PC-9 (cell line): ENCODE results near the gene CASKIN1. TPM values are rescaled to one million over a fixed set of nuclear protein-coding genes. Genes with fewer than 3 reads are reported as not detected.

Experiments
- BruUV-seq: library from RNA; stranded (reverse); fragments of 400-500 nt; replicated peaks from 2 replicates; lab custom pipeline; 2021; lab: Mats Ljungman, UMichigan
- CTCF ChIA-PET: fragments of 300-600 bp; sonication (Branson Sonifier 250); formaldehyde crosslinking; loops from one replicate; lab custom pipeline; 2022; ENCODE audit warnings: antibody characterized with exemption; lab: Charles Lee
- POLR2A ChIA-PET: fragments of 300-600 bp; sonication (Branson Sonifier 250); formaldehyde crosslinking; loops from one replicate; lab custom pipeline; 2022; ENCODE audit warnings: antibody characterized with exemption; ENCODE audit not compliant: unreplicated experiment; lab: Charles Lee
- DNase-seq, 2 experiments: peaks; one replicate each; pipeline versions ENCODE4 v3.0.0 to v3.0.0-alpha.2; 2015 to 2022; ENCODE audit warnings: mixed read lengths in 1 of 2
- H2AFZ ChIP-seq: fragments of 200-600 bp; sonication (generic); 2 replicates; pipeline ENCODE4 v1.8.1; 2017; ENCODE audit warnings: antibody characterized with exemption
- H3F3A ChIP-seq: fragments of 200-600 bp; sonication (generic); 2 replicates; pipeline ENCODE4 v1.8.1; 2017; ENCODE audit warnings: antibody characterized with exemption, mild to moderate bottlenecking, low read depth; ENCODE audit not compliant: insufficient read depth
- H3K27ac ChIP-seq: fragments of 200-600 bp; sonication (generic); 2 replicates; pipeline ENCODE4 v1.6.1; 2016; ENCODE audit warnings: mixed run types
- H3K27me3 ChIP-seq: fragments of 200-600 bp; sonication (generic); 2 replicates; pipeline ENCODE4 v1.6.1; 2016; ENCODE audit warnings: low read depth, mixed run types; ENCODE audit not compliant: insufficient read depth
- H3K36me3 ChIP-seq: fragments of 200-600 bp; sonication (generic); 2 replicates; pipeline ENCODE4 v1.6.1; 2016; ENCODE audit warnings: low read depth, mixed run types
- H3K4me1 ChIP-seq: fragments of 200-600 bp; sonication (generic); replicated peaks from 2 replicates; pipeline ENCODE4 v1.6.1; 2016; ENCODE audit warnings: mixed run types; ENCODE audit not compliant: insufficient read depth
- H3K4me2 ChIP-seq: fragments of 200-600 bp; sonication (generic); 2 replicates; pipeline ENCODE4 v1.6.1; 2017; ENCODE audit warnings: mixed run types
- H3K4me3 ChIP-seq: fragments of 200-600 bp; sonication (generic); 2 replicates; pipeline ENCODE4 v1.6.1; 2016; ENCODE audit warnings: mixed run types
- H3K79me2 ChIP-seq: fragments of 200-600 bp; sonication (generic); 2 replicates; pipeline ENCODE4 v1.6.1; 2017; ENCODE audit warnings: low read depth, mixed run types
- H3K9me2 ChIP-seq: fragments of 200-600 bp; sonication (generic); 2 replicates; pipeline ENCODE4 v1.8.1; 2017; ENCODE audit warnings: mild to moderate bottlenecking; ENCODE audit not compliant: insufficient read depth
- H3K9me3 ChIP-seq: fragments of 200-600 bp; sonication (generic); 2 replicates; pipeline ENCODE4 v1.8.1; 2016; ENCODE audit warnings: low read depth; ENCODE audit not compliant: insufficient read depth
- H4K20me1 ChIP-seq: fragments of 200-600 bp; sonication (generic); 2 replicates; pipeline ENCODE4 v1.8.1; 2017; ENCODE audit not compliant: insufficient read depth
- EZH2 ChIP-seq: fragments of 200-600 bp; sonication (generic); IDR thresholded peaks from 2 replicates; pipeline ENCODE4 v1.8.0; 2017; ENCODE audit warnings: antibody characterized with exemption, low read depth
- intact Hi-C: fragments of 100-400 bp; cut with micrococcal nuclease; formaldehyde crosslinking; loops from one replicate; pipeline ENCODE4 v1.10.0; 2022; ENCODE audit not compliant: unreplicated experiment
- total RNA-seq: library from RNA; stranded (reverse); gene quantifications from 2 replicates; pipeline ENCODE4 v1.2.3, GENCODE V29; 2021
- TF ChIP-seq, protein P1 (sequence below): fragments of 200-600 bp; sonication (generic); conservative IDR thresholded peaks from 2 replicates; pipeline ENCODE4 v1.6.1; 2017; ENCODE audit warnings: mixed run types, antibody characterized with exemption, mild to moderate bottlenecking, moderate library complexity

The CASKIN1 gene
- total RNA-seq, 1 experiment from 2014 or later: 2.1 TPM

DNA sequence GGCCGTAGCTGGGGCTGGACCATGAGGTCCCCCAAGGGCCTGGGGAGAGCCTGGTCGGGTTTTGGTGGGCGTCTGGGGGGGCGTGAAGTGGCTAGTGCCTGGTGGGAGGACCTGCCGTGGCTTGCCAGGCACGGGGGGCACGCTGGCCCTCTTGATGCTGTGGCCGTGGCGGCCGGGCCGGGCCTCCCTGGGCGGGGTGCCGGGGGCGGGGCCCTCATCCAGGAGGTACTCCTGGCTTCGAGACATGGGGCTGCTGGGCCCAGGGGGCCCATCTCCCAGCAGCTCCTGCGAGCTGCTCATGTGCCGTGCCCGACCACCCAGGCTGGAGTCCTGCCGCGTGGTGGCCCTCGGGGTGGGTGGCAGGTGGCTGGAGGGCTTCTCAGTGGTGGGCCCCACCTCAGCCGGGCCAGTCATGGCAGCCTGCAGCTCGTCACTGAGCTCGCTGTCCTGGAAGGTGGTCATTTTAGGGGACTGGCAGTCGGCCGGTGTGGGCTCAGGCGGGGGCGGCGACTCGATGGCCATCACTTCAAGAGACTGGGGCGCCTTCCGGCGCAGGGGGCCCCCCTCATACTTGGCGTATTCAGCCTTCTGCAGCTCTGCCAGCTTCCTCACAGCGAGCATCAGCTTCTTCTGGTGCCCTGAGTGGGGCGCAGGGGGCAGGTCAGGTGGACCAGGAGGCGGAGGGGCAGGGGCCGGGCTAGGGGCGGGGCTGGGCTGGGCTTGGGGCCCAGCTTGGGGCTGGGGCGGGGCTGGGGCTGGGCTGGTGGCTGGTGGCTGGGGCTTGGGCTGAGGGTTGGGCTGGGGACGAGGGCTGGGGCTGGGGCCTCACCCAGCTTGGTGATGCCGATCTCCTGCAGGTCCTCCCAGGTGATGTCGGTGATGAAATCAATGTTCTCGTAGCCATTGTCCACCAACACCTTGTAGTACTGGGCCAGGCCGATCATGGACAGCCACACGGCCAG, 15.2 kb downstream of the CASKIN1 start:
- TF ChIP-seq EZH2: no peak
- TF ChIP-seq, protein P1, sequence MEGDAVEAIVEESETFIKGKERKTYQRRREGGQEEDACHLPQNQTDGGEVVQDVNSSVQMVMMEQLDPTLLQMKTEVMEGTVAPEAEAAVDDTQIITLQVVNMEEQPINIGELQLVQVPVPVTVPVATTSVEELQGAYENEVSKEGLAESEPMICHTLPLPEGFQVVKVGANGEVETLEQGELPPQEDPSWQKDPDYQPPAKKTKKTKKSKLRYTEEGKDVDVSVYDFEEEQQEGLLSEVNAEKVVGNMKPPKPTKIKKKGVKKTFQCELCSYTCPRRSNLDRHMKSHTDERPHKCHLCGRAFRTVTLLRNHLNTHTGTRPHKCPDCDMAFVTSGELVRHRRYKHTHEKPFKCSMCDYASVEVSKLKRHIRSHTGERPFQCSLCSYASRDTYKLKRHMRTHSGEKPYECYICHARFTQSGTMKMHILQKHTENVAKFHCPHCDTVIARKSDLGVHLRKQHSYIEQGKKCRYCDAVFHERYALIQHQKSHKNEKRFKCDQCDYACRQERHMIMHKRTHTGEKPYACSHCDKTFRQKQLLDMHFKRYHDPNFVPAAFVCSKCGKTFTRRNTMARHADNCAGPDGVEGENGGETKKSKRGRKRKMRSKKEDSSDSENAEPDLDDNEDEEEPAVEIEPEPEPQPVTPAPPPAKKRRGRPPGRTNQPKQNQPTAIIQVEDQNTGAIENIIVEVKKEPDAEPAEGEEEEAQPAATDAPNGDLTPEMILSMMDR: no peak
- Histone ChIP-seq H3K36me3 (no peaks in the 10 kb centered on the region), H3K4me1 (no peaks in the 10 kb centered on the region), H3F3A (no peaks in the 10 kb centered on the region; the same call in 1 of the 2 replicates), H3K4me3 (no peak overlapping the region), H3K9me2 (no peaks in the 10 kb centered on the region), H4K20me1 (0 out of 2 replicates have a peak, but pooled peaks cover 3% of the 10 kb centered on the region), H2AFZ (no peak overlapping the region), H3K79me2 (no peaks in the 10 kb centered on the region), H3K27me3 (no peaks in the 10 kb centered on the region), H3K27ac (no peak overlapping the region), H3K9me3 (no peaks in the 10 kb centered on the region), H3K4me2 (no peak overlapping the region)
- ChIA-PET CTCF (no interaction called here), POLR2A (no interaction called here)
- no peak for DNase-seq
- intact Hi-C loops: no loop called here
- no TSS peak for BruUV-seq

DNA sequence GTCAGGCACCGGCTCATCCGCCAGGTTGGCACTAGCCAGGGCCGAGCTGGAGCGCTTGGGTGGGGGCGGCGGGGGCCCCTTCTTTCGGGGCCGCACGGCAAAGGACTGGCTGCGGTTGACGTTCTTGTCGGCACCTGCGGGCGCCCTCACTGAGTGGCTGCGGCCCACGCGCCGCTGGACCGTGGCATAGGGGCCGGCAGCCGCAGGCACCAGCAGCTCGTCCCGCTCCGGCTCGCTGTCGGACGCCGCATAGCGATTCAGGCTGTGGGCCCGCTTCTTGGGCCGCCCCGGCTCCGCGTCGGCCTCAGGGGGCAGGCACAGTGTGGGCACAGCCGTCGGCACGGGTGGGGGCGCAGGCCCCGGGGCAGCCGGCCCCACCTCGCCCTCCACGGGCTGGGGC, 15.9 kb downstream of the CASKIN1 start:
- H3F3A ChIP-seq: no peaks in the 10 kb centered on the region; the same call in 1 of the 2 replicates
- DNase-seq: no peak
- BruUV-seq: no TSS peak
- TF ChIP-seq, protein P1: no peak
- no peak for TF ChIP-seq EZH2
- intact Hi-C loops: no loop called here
- H3K4me1 ChIP-seq: no peaks in the 10 kb centered on the region
- no peak overlapping the region for H3K4me3 ChIP-seq
- H3K9me3 ChIP-seq: no peaks in the 10 kb centered on the region
- no peak overlapping the region for H3K27ac ChIP-seq
- ChIA-PET CTCF (no interaction called here), POLR2A (no interaction called here)
- no peak overlapping the region for H2AFZ ChIP-seq
- no peaks in the 10 kb centered on the region for H3K79me2 ChIP-seq
- H3K36me3 ChIP-seq: no peaks in the 10 kb centered on the region
- no peaks in the 10 kb centered on the region for H3K9me2 ChIP-seq
- no peak overlapping the region for H3K4me2 ChIP-seq
- H3K27me3 ChIP-seq: no peaks in the 10 kb centered on the region
- H4K20me1 ChIP-seq: 0 out of 2 replicates have a peak, but pooled peaks cover 3% of the 10 kb centered on the region

DNA sequence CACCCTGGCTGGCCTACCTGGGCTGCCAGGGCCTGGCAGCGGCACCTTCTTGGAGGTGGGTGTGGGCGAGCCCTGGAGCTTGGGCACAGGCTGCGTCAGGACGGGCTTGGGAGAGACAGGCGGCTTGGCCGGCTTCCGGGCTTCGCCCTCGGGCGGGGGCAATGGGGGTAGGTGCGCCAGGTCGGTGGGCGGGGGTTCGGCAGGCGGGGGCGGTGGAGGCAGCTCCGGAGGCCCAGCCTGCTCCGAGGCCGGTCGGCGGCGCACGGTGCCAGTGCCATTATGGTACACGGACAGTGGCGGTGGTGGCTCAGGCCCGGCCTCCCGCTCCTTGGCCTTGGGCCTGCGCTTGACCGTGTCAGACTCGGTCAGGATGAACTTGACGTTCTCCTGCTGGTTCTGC, 16.8 kb downstream of the CASKIN1 start:
- Histone ChIP-seq H3K4me2 (no peak overlapping the region), H3K4me3 (no peak overlapping the region), H3K9me2 (no peaks in the 10 kb centered on the region), H3K27me3 (no peaks in the 10 kb centered on the region), H4K20me1 (0 out of 2 replicates have a peak, but pooled peaks cover 5% of the 10 kb centered on the region), H3K4me1 (no peaks in the 10 kb centered on the region), H3K9me3 (no peaks in the 10 kb centered on the region), H3K36me3 (no peaks in the 10 kb centered on the region), H2AFZ (no peak overlapping the region), H3F3A (no peaks in the 10 kb centered on the region; the same call in 1 of the 2 replicates), H3K27ac (no peak overlapping the region), H3K79me2 (no peaks in the 10 kb centered on the region)
- no peak for DNase-seq
- no peak for TF ChIP-seq EZH2
- TF ChIP-seq, protein P1: no peak
- intact Hi-C loops: no loop called here
- POLR2A ChIA-PET: no interaction called here
- CTCF ChIA-PET: no interaction called here
- no TSS peak for BruUV-seq
